Mammary epithelial cell (primary cell): ENCODE data around the gene TMEM38B.

Experiments
- CTCF ChIP-seq, 2 donors: IDR thresholded peaks in 1 of 2; conservative IDR thresholded peaks in 1 of 2; 2 replicates each; pipeline ENCODE4 v1.5.1; 2011 to 2012; ENCODE audit warnings: inconsistent platforms in 2 of 2, low read length in 2 of 2, mild to moderate bottlenecking in 2 of 2, control low read depth in 1 of 2, low read depth in 1 of 2; ENCODE audit not compliant: insufficient read depth in 1 of 2; ENCODE audit errors: extremely low read depth in 1 of 2
- EZH2 ChIP-seq: IDR thresholded peaks from 2 replicates; pipeline ENCODE4 v1.6.1; 2012; ENCODE audit warnings: low read length, inconsistent platforms, borderline replicate concordance

GRCh38 chr9:105698348-105698870 lies 4.1 kb downstream of the TMEM38B start:
- TF ChIP-seq CTCF (conservative IDR thresholded peaks at IDR 0.05 in 1 of 2, IDR thresholded peaks at IDR 0.05 in 1 of 2; ENCODE audit: extremely low read depth in 1 of 2, insufficient read depth in 1 of 2, low read depth in 1 of 2, low read length in 2 of 2) (no peak), EZH2 (no peak)
